AG09319 (cell line): ENCODE measurements around the gene RNF212B.
A peak's percentile ranks its signal among the peaks of the same experiment; 100 is the strongest.
"Not testable (repeated sequence)": the region's sequence is repeated elsewhere in the genome, so short reads cannot be mapped to it uniquely, and the experiment has no call there.

Experiments used
- DNase-seq: peaks from one replicate; pipeline ENCODE4 v3.0.0-alpha.2; 2010; ENCODE audit warnings: low read depth; ENCODE audit errors: extremely low read depth
- TF ChIP-seq, protein P1 (sequence below): IDR thresholded peaks from 2 replicates; pipeline ENCODE4 v1.5.1; 2011; ENCODE audit warnings: low read depth, mild to moderate bottlenecking, inconsistent platforms, low read length, moderate library complexity

Gene RNF212B, protein sequence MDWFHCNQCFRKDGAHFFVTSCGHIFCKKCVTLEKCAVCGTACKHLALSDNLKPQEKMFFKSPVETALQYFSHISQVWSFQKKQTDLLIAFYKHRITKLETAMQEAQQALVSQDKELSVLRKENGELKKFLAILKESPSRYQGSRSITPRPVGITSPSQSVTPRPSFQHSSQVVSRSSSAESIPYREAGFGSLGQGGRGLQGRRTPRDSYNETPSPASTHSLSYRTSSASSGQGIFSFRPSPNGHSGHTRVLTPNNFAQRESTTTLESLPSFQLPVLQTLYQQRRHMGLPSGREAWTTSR

DNA sequence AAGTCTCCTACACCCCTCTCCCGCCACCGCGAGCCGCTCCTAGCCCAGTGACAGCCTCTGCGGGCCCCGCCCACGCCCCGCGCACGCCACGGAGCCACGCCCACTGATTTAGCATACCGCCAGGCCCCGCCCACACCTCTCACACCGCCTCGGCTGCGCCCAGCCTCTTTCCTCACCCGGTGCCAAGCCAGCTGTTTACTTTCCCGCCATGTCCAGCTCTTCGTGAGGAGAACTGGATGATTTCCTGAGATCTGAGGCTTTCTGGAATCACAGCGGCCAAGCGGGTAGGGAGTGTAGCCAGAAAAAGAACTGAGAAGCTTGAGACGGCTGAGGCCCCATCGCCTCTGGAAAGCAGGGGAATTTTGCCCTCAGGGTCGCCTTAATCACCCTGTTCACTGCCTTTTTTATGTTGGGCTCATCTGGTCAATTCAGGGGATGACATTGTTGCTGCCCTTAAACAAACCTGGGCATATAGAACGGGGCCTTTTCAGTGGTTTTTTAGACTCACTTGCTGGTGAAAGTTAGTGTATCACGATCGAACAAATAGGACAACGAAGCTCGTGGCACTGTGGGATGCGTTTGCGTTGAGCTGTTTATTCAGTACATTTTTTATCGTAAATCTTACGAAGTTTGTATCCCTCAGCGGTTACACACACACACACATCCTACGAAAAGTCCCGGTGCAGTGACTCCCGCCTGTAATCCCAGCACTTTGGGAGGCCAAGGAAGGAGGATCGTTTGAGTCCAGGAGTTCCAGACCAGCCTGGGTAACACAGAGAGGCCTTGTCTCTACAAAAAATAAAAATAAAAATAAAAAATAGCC is at the start of gene RNF212B:
TSS of gene RNF212B (plus strand) at position 165 of the 823 bp plus-strand sequence. CDS start 2,410 bp downstream, outside the sequence.
- peak; percentile 22 for DNase-seq
- TF ChIP-seq, protein P1, sequence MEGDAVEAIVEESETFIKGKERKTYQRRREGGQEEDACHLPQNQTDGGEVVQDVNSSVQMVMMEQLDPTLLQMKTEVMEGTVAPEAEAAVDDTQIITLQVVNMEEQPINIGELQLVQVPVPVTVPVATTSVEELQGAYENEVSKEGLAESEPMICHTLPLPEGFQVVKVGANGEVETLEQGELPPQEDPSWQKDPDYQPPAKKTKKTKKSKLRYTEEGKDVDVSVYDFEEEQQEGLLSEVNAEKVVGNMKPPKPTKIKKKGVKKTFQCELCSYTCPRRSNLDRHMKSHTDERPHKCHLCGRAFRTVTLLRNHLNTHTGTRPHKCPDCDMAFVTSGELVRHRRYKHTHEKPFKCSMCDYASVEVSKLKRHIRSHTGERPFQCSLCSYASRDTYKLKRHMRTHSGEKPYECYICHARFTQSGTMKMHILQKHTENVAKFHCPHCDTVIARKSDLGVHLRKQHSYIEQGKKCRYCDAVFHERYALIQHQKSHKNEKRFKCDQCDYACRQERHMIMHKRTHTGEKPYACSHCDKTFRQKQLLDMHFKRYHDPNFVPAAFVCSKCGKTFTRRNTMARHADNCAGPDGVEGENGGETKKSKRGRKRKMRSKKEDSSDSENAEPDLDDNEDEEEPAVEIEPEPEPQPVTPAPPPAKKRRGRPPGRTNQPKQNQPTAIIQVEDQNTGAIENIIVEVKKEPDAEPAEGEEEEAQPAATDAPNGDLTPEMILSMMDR = no peak

DNA sequence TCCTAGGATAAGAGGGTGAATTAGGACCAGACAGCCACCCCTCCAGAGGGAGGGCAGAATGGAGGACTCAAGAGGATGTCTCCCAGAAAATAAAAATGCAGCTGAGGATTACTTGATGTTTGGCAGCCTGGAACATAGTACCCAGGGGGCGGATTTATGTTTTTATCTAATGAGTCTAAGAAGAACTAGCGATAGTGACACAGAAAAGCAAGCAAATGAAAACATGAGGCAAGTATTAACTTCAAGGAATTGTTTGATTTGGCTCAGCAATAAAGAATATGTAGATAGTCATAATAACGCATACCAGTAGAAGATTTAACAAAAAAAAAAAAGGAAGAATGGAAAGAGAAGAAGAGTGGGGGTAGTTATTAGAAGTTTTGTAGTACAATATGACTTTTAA is 44.3 kb upstream of the RNF212B start:
- TF ChIP-seq, protein P1 = no peak
- no peak for DNase-seq

DNA sequence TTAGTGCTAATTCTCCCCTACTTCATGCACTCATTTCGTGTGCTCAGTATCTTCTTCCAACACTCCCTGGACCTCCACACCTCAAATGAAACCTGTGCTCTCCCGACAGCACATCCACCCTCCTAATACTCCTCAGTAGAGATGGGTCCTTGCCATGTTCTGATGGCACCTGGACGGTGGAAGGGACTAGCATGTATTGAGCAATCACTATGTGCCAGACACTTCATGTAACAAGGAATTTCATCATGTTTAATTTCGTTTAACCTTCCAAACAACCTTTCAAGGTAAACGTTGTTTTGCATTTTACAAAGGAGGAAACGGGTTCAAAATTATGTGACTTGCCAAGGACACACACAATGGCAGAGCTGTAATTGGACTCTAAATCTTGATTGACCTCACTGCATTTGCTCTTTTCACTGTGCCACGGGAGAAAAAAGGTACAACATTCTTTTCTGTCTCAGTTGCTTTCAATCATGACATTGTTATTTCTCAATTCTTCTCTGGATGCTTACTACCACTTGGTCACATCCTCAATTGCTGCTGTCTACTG is 42.1 kb upstream of the RNF212B start:
- TF ChIP-seq, protein P1 = no peak
- DNase-seq = no peak

DNA sequence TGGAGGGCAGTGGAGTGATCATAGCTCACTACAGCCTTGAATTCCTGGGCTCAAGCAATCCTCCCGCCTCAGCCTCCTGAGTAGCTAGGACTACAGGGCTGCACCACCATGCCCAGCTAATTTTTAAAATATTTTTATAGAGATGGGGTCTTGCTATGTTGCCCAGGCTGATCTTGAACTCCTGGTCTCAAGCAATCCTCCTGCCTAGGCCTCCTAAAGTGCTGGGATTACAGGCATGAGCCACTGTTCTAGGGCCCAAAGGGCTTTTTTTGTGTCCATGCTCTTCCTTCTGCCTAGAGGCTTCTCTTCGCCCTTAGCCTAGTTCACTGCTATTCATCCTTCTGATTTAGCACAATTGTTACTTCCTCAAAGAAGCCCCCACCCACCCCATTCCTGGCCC is 41.2 kb upstream of the RNF212B start:
- not testable (repeated sequence) for DNase-seq

DNA sequence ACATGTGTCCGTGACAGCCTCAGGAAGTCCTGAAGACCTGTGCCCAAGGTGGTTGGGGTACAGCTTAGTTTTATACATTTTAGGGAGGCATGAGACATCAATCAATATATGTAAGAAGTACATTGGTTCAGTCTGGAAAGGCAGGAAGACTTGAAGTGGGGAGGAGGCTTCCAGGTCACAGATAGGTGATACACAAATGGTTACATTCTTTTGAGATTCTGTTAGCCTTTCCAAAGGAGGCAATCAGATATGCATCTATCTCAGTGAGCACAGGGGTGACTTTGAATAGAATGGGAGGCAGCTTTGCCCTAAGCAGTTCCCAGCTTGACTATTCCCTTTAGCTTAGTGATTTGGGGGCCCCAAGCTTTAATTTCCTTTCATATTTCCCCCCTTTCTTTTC is 38.6 kb upstream of the RNF212B start:
- DNase-seq = not testable (repeated sequence)

DNA sequence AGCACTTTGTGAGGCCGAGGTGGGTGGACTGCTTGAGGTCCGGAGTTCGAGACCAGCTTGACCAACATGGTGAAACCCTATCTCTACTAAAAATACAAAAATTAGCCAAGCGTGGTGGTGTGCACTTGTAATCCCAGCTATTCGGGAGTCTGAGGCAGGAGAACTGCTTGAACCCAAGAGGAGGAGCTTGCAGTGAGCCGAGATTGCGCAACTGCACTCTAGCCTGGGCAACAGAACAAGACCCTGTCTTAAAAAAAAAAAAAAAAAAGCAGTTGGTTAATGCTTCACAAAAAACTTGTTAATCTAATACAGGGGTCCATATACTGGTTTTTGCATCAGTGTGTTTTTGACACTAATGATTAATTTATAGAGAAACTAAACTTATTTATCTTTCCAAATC is 35.7 kb upstream of the RNF212B start:
- TF ChIP-seq, protein P1 = no peak
- no peak for DNase-seq

DNA sequence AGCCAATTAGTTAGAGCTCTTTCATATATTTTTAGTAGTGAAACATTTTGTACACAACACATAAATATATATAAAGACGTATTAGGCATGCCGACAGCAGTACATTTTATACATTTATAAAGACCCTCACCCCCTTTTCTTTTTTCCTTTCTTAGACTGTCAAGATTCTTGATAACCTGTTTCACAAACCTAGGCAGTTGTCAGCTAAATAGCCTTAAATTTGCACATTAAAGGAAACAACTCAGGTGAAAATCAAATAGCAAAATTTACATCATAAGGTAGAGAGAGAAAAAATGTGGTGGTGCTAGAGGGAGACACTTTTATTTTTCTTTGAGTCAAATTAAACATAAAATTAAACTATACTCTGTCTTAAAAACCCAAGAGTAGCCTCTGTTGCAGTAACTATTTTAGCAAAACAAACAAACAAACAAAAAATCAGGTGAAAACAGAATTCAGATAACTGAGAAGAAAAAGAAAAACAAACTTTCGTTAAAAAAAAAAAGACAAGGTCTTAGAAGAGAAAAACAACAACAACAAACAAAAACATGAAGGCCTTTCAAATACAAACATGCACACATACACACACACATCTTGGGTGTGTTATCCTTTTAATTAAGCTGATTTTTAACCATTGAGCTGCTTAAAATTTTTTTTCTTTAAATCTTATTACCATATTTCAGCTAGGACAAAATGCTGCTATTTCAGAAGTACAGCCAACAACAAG is 31.2 kb upstream of the RNF212B start:
- TF ChIP-seq, protein P1 = no peak
- no peak for DNase-seq

DNA sequence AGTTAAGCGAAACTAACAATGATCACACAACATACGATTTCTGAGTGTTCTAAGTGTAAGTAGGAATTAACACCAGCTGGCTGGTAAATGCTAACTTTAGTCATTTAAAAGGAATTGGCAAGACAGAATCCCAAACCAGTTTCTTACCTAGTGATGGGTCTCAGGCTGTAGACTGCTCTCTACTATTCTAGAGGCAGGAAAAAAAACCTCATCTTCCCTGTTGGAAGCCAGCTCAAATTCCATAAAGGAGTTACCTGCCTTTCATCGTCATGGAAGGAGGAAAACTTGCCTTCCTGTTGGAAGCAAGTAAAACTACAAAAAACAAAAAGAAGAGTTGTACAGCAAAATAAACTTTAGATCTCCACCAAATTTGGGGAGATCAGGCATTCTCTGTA is 30.6 kb upstream of the RNF212B start:
- no peak for DNase-seq
- TF ChIP-seq, protein P1 = no peak
